OCI-LY7 (cell line): ENCODE results near the gene ATG9B. TPM values are rescaled to one million over a fixed set of nuclear protein-coding genes. Genes with fewer than 3 reads are reported as not detected.

Experiments used
- BruUV-seq: library from RNA; stranded (reverse); fragments of 400-500 nt; replicated peaks from 2 replicates; lab custom pipeline; 2021; lab: Mats Ljungman, UMichigan
- CTCF ChIA-PET: fragments of 300-600 bp; sonication (Branson Sonifier 250); formaldehyde crosslinking; loops from one replicate; lab custom pipeline; 2022; ENCODE audit warnings: antibody characterized with exemption; ENCODE audit not compliant: unreplicated experiment; lab: Charles Lee
- POLR2A ChIA-PET: fragments of 300-600 bp; sonication (Branson Sonifier 250); formaldehyde crosslinking; loops from one replicate; lab custom pipeline; 2022; ENCODE audit warnings: antibody characterized with exemption; lab: Charles Lee
- DNase-seq: peaks from one replicate; pipeline ENCODE4 v3.0.0-alpha.2; 2015; ENCODE audit warnings: low spot score
- H2AFZ ChIP-seq: fragments of 200-600 bp; sonication (generic), shearing (Covaris generic); 2 replicates; pipeline ENCODE4 v1.6.1; 2014; ENCODE audit warnings: mild to moderate bottlenecking, antibody characterized with exemption, low read length, moderate library complexity
- H3K27ac ChIP-seq: fragments of 200-600 bp; sonication (generic); 2 replicates; pipeline ENCODE4 v1.5.1; 2014; ENCODE audit warnings: mixed run types, low read depth, mild to moderate bottlenecking, moderate library complexity, low read length, inconsistent platforms; ENCODE audit not compliant: poor library complexity, severe bottlenecking
- H3K36me3 ChIP-seq: fragments of 200-600 bp; sonication (generic); 2 replicates; pipeline ENCODE4 v1.6.1; 2014; ENCODE audit warnings: mild to moderate bottlenecking, antibody characterized with exemption, low read length, moderate library complexity, mixed read lengths; ENCODE audit not compliant: insufficient read depth
- H3K4me1 ChIP-seq: fragments of 200-600 bp; sonication (generic); 2 replicates; pipeline ENCODE4 v1.5.1; 2014; ENCODE audit warnings: mild to moderate bottlenecking, low read length; ENCODE audit not compliant: insufficient read depth, poor library complexity, severe bottlenecking
- H3K4me2 ChIP-seq: fragments of 200-600 bp; sonication (generic); 2 replicates; pipeline ENCODE4 v1.6.1; 2014; ENCODE audit warnings: mild to moderate bottlenecking, low read length
- H3K4me3 ChIP-seq: fragments of 200-600 bp; sonication (generic); 2 replicates; pipeline ENCODE4 v1.5.1; 2014; ENCODE audit warnings: mild to moderate bottlenecking, low read depth, low read length; ENCODE audit not compliant: poor library complexity, severe bottlenecking
- H3K79me2 ChIP-seq: fragments of 200-600 bp; sonication (generic); 2 replicates; pipeline ENCODE4 v1.6.1; 2016; ENCODE audit warnings: low read depth, mild to moderate bottlenecking, low read length, moderate library complexity, mixed read lengths; ENCODE audit not compliant: insufficient read depth
- H3K9me2 ChIP-seq: fragments of 200-600 bp; sonication (generic); 2 replicates; pipeline ENCODE4 v1.6.1; 2016; ENCODE audit warnings: mild to moderate bottlenecking, low read length, mixed read lengths; ENCODE audit not compliant: insufficient read depth
- H3K9me3 ChIP-seq: fragments of 200-600 bp; sonication (generic); 2 replicates; pipeline ENCODE4 v1.6.1; 2014; ENCODE audit warnings: mild to moderate bottlenecking, mixed run types, low read length, mixed read lengths
- H4K20me1 ChIP-seq: fragments of 200-600 bp; sonication (generic); 2 replicates; pipeline ENCODE4 v1.6.1; 2014; ENCODE audit warnings: mild to moderate bottlenecking, antibody characterized with exemption, low read length, moderate library complexity, mixed read lengths; ENCODE audit not compliant: insufficient read depth
- CTCF ChIP-seq: fragments of 200-600 bp; sonication (generic); conservative IDR thresholded peaks from 2 replicates; pipeline ENCODE4 v1.5.1; 2014; ENCODE audit warnings: mild to moderate bottlenecking, antibody characterized with exemption, low read length, moderate library complexity, mixed read lengths
- EZH2phosphoT487 ChIP-seq: fragments of 200-600 bp; sonication (generic); IDR thresholded peaks from 2 replicates; pipeline ENCODE4 v1.6.1; 2018; ENCODE audit warnings: low read depth, borderline replicate concordance, mild to moderate bottlenecking, mixed run types, antibody characterized with exemption, low read length, moderate library complexity, mixed read lengths
- intact Hi-C: fragments of 100-400 bp; cut with micrococcal nuclease; formaldehyde crosslinking; loops from one replicate; pipeline ENCODE4 v1.10.0; 2022; ENCODE audit not compliant: unreplicated experiment
- total RNA-seq, 2 experiments: library from RNA; depleted of rRNA in 1 of 2; stranded (reverse); fragments of >200 nt in 1 of 2; shearing (Covaris generic) in 1 of 2; gene quantifications; 2 replicates each; pipeline ENCODE4 v1.2.3, GENCODE V29; 2014 to 2022

The ATG9B gene
- total RNA-seq, 2 experiments from 2014 or later: 0.97 to 1.1 TPM

GRCh38 chr7:150986556-150986955, 37.7 kb downstream of the ATG9B start:
- TF ChIP-seq CTCF (no peak), EZH2phosphoT487 (no peak)
- no peak overlapping the region for H3K27ac ChIP-seq
- no peak for DNase-seq
- intact Hi-C loops: no loop called here
- no peak overlapping the region for H2AFZ ChIP-seq
- POLR2A ChIA-PET: interaction anchor here (0.7 kb wide), 2 partner anchors 98 to 585 kb away, joined by 4 to 8 read pairs; no protein-coding TSS in a partner anchor
- no peaks in the 10 kb centered on the region for H3K9me2 ChIP-seq
- no peaks in the 10 kb centered on the region for H3K36me3 ChIP-seq
- CTCF ChIA-PET: interaction anchor here (1.0 kb wide), 1 partner anchor 9 kb away, joined by 3 read pairs; no protein-coding TSS in a partner anchor
- H3K4me1 ChIP-seq: peaks cover 11% of the 10 kb centered on the region
- H4K20me1 ChIP-seq: no peaks in the 10 kb centered on the region
- no peak overlapping the region for H3K4me3 ChIP-seq
- H3K4me2 ChIP-seq: no peak overlapping the region
- H3K9me3 ChIP-seq: no peaks in the 10 kb centered on the region
- no peaks in the 10 kb centered on the region for H3K79me2 ChIP-seq
- BruUV-seq: no TSS peak

- H3K4me3 ChIP-seq: no peak overlapping the region
- no peaks in the 10 kb centered on the region for H4K20me1 ChIP-seq
- CTCF ChIA-PET: interaction anchor here (1.0 kb wide), 1 partner anchor 9 kb away, joined by 3 read pairs; no protein-coding TSS in a partner anchor
- H3K4me1 ChIP-seq: peaks cover 11% of the 10 kb centered on the region
- BruUV-seq: no TSS peak
- no peak overlapping the region for H2AFZ ChIP-seq
- H3K36me3 ChIP-seq: no peaks in the 10 kb centered on the region
- H3K9me3 ChIP-seq: no peaks in the 10 kb centered on the region
- no peaks in the 10 kb centered on the region for H3K79me2 ChIP-seq
- no peak overlapping the region for H3K4me2 ChIP-seq
- peak; percentile 61 for DNase-seq
- no peaks in the 10 kb centered on the region for H3K9me2 ChIP-seq
- POLR2A ChIA-PET: no interaction called here
- intact Hi-C loops: no loop called here
- no peak overlapping the region for H3K27ac ChIP-seq
- TF ChIP-seq CTCF: peak; percentile 82
- no peak for TF ChIP-seq EZH2phosphoT487
These were observed 38.2 kb downstream of the ATG9B start for GRCh38 chr7:150986099-150986512.

- Histone ChIP-seq H3K9me2 (no peaks in the 10 kb centered on the region), H2AFZ (no peak overlapping the region), H3K4me1 (peaks cover 15% of the 10 kb centered on the region), H3K9me3 (no peaks in the 10 kb centered on the region), H3K4me2 (no peak overlapping the region), H3K36me3 (no peaks in the 10 kb centered on the region), H3K27ac (no peak overlapping the region), H3K79me2 (no peaks in the 10 kb centered on the region), H3K4me3 (no peak overlapping the region), H4K20me1 (no peaks in the 10 kb centered on the region)
- intact Hi-C loops: no loop called here
- TF ChIP-seq CTCF (no peak), EZH2phosphoT487 (no peak)
- ChIA-PET POLR2A (interaction anchor here (0.7 to 1.0 kb wide), 2 partner anchors 15 to 86 kb away, joined by 3 read pairs; no protein-coding TSS in a partner anchor), CTCF (interaction anchor here (0.6 to 1.4 kb wide), 2 partner anchors 9 to 27 kb away, joined by 3 read pairs; no protein-coding TSS in a partner anchor)
- peak; percentile 61 for DNase-seq
- BruUV-seq: no TSS peak
These were observed 40.4 kb downstream of the ATG9B start for GRCh38 chr7:150983893-150984368.
